GM18909 (cell line): ENCODE data around the gene BRD3OS.

ENCODE experiments used
- ATAC-seq: cut with Tn5 transposase; IDR thresholded peaks from one replicate; pipeline ENCODE4 v1.9.1; 2021; ENCODE audit warnings: mild to moderate bottlenecking; ENCODE audit not compliant: unreplicated experiment, poor library complexity

The BRD3OS gene

GRCh38 chr9:134031783-134032182 is 6.5 kb downstream of the BRD3OS start:
- no peak for ATAC-seq

- ATAC-seq, result no peak
Observed at GRCh38 chr9:134032456-134033222, 7.4 kb downstream of the BRD3OS start.

GRCh38 chr9:134033516-134034214 is 8.4 kb downstream of the BRD3OS start:
- ATAC-seq, result no peak

- ATAC-seq, result no peak
Observed at GRCh38 chr9:134034215-134035040, 9.1 kb downstream of the BRD3OS start.

- no peak for ATAC-seq
Observed at GRCh38 chr9:134035041-134036039, 10.1 kb downstream of the BRD3OS start.

GRCh38 chr9:134036130-134036529 is 10.8 kb downstream of the BRD3OS start:
- no peak for ATAC-seq

GRCh38 chr9:134037641-134038040 is 12.4 kb downstream of the BRD3OS start:
- ATAC-seq, result no peak

GRCh38 chr9:134039386-134040175 is 14.3 kb downstream of the BRD3OS start:
- no peak for ATAC-seq

- ATAC-seq, result no peak
Observed at GRCh38 chr9:134040176-134040565, 14.9 kb downstream of the BRD3OS start.

- ATAC-seq, result no peak
Observed at GRCh38 chr9:134040781-134041648, 15.7 kb downstream of the BRD3OS start.

- no peak for ATAC-seq
Observed at GRCh38 chr9:134041649-134041962, 16.3 kb downstream of the BRD3OS start.

GRCh38 chr9:134043531-134043988 is 18.3 kb downstream of the BRD3OS start:
- no peak for ATAC-seq

GRCh38 chr9:134044944-134045343 is 19.7 kb downstream of the BRD3OS start:
- no peak for ATAC-seq

- ATAC-seq, result no peak
Observed at GRCh38 chr9:134045841-134046544, 20.7 kb downstream of the BRD3OS start.

- ATAC-seq, result no peak
Observed at GRCh38 chr9:134046894-134047681, 21.8 kb downstream of the BRD3OS start.

- ATAC-seq, result no peak
Observed at GRCh38 chr9:134047868-134048581, 22.7 kb downstream of the BRD3OS start.
